GM18502 (cell line): ENCODE data around the gene CAT.

Experiments
- ATAC-seq: cut with Tn5 transposase; IDR thresholded peaks from one replicate; pipeline ENCODE4 v1.9.1; 2021; ENCODE audit warnings: mild to moderate bottlenecking; ENCODE audit not compliant: unreplicated experiment, poor library complexity

Gene CAT

DNA sequence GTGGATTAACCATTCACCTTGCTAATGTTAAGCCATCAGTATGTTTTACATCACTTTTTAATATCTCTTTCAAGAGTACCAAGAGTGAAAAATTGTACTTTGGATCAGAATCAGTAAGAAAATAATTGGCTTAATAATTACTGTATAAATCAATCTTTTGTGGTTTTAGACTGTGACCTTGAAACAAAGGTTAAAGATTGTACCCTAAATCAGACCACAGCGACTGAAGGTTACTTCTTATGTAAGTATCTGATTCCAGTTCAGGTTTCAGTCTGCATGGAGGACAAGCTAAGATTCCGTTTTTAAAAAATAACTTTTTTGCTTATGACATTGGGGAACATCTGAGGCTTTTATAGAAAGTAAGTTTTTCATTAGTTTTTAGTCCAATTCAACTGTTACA, 18.9 kb downstream of the CAT start:
- no peak for ATAC-seq

DNA sequence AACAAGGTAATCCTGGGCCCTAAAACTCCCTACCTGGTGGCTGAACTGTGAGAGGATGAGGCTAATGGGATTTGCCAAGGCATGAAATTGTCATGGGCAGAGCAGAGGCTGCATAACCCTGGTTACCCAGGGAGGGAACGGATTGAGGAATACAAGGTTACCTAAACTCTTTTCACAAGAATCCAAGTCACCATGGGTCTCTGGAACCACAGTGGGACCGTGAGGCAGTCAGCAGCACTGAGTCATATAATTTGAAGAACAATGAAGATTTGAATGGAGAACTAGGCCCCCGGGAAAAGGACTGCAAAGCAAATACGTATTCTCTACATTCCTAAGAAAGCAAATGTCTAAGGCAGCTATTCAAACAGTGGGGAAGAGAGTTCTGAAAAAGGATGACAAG, 19.8 kb downstream of the CAT start:
- ATAC-seq, result no peak

DNA sequence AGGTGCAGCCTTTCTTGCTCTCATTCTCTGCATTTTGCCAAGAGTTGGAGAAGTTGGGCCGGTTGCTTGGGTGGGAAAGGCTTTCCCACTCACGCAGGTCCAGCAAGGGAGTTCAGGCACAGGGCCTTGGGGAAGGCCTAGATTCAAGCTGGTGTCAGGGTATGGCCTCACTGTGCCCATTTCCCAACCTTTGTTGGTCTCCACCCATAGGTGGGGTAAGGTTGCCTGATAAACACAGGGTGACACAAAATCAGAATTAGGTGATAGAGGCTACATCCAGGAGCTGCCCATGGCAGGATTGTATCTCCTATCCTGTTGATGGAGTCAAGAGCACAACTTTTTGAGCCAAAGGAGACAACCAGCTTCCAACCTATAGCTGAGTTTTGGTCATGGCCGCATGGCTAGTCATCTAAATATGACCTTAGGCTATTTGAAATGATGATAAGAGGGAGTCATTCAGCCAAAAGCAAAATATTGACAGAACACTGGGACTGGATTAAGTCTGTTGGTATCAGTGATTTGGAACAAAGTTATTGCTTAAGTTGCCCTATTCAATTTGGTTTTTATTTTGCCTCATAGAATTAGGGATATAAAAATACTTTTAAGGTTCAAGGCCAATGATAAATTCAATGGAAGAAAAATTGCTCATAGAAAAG, 20.9 kb downstream of the CAT start:
- ATAC-seq, result no peak

- no peak for ATAC-seq
Measured at GRCh38 chr11:34460278-34460677, 21.5 kb downstream of the CAT start.

GRCh38 chr11:34461215-34461614, 22.5 kb downstream of the CAT start:
- no peak for ATAC-seq

- no peak for ATAC-seq
Measured at GRCh38 chr11:34464591-34465051, 25.9 kb downstream of the CAT start.

GRCh38 chr11:34466802-34467488, 28.2 kb downstream of the CAT start:
- no peak for ATAC-seq

GRCh38 chr11:34468209-34468841, 29.6 kb downstream of the CAT start:
- ATAC-seq, result no peak

GRCh38 chr11:34473603-34474169, 35.0 kb downstream of the CAT start:
- ATAC-seq, result no peak

DNA sequence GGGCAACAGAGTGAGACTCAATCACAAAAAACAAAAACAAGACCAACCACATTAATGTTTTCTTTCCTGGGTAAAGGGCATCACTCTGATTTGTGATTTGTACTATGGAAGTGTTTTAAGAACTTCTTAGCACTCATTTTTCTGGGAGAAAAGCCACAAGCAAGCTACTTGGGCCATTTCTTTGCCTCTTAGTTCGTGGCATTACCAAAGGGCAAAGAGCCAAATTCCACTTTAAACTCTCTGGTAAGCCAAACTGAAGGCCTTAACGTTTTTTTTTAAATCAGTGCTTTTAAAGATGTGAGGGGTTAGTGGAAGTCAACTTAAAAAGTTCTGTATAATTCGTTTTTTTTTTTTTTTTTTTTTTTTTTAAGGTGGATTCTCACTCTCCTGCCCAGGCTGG, 36.9 kb downstream of the CAT start:
- ATAC-seq, result no peak

DNA sequence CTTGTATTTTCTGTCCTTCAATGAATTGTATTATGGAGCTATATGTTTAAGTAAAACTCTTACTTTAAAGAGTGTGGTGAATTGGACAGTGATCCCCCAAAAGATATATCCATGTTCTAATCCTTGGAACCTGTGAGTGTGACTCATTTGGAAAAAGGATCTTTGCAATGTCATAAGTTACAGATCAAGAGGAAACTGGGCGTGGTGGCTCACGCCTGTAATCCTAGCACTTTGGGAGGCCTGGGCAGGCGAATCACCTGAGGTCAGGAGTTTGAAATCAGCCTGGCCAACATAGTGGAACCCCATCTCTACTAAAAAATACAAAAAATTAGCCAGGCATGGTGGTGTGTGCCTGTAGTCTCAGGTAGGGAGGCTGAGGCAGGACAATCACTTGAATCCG, 38.1 kb downstream of the CAT start:
- ATAC-seq, result no peak

DNA sequence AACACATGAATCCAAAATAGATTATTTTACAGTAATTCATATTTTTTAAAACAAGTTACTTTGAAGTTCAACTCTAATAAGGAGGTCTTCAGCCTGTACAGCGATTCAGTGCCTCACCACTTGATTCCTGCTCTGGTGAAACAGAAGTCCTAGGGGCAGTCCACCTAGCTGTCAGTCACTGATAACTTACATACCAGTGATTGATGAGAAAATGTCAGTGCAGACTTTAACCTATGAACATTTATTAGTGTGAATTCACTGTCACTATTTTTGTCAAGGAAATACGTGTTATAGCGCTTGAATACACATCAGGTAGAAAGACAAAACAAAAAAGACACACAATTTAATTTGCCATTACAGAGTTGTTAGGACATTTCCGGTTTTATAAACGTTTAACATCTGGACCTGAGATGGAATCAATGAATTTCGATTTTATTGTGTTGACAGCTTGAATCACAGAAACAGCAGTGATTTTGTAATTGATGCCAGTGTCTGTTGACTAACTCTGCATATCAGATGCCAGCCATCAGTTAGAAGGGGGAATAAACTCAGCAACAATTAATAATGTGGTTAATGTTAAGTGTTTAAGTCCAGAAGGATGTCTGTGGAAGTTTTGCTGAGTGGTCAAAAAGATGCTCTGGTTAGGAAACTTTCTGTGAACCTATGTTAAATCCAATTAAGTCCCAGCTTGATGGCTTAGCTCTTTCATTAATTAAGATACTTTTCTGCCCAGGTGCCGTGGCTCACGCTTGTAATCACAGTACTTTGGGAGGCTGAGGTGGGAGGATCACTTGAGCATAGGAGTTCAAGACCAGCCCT, 40.3 kb downstream of the CAT start:
- no peak for ATAC-seq

DNA sequence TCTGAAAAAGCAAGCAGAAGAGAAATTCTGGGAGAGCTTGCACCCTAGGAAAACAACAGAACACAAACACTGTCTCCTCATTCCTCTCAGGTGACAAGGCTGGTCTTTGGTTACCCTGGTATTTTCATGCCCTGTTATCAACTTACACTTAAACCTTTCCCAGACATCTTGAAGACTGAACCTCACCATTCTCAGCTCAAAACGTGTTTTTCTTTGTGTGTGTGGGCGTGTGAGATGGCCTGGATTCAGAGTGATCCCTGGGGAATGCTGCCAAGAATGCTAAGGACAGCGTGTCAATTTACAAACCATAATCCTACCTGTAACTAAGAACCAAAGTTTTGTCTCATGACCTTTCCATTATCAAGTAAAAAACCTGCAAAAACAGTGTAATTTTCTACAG, 41.6 kb downstream of the CAT start:
- no peak for ATAC-seq

DNA sequence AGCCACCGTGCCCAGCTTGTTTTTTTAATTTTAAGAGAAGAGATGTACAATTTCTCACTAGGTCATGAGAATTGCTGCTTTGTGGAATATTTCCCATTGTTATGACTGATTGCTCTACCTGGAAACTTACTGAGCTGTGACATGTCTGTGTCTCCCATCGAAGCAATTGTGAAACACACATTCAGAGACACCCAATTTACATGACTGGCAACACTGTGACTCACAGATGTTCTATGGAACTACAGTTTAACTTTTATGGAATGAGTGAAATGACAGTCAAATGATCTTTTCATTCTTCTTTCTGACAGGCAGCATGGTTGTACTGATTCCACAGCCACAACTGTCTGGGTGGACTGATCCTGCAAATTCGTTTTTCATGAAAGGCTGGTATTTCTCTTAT, 42.6 kb downstream of the CAT start:
- ATAC-seq, result no peak

DNA sequence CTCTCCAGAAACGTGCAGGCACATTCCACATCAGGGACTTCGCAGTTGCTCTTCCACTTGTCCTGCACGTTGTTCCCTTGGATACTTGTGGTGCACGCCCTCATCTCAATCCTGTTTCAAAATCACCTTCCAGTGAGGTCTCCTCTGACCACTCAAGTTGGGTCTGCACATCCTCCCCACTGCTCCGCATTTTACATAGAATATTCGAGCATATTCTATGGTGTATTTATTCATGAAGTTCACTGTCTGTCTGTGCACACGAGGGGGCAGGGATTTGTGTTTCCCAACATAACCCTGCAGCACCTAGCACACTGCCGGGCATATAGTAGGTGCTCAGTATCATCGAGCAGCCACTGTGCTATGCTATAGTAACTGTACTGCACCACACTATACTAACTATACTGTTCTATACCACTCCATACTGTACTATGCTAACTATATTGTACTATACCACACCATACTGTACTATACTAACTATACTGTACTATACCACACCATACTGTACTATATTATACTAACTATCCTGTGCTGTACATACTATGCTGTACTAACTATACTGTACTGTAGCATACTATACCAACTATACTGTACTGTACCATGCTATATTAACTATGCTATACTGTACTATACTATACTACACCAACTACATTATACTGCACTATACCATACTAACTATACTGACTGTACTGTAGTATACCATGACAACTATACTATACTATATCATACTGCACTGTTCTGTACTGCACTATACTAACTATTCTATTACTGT, 44.6 kb downstream of the CAT start:
- ATAC-seq, result no peak

DNA sequence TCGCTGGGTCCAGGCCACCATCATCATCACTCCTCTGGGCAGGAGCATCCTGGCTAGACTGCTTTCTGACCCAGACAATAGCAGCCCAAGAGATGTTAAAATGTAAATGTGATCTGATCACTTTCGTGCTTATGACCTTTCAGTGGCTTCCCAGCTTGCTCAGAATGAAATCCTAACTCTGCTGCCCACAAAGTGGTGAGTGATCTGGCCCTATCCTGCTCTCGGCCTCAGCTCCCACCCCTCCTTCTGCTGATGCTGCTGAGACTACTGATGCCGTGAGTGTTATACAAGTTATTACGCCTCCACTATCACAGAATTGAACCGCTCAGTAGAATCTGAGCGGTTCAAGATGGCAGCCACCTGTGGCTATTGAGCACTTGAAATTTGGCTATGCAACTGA, 48.7 kb downstream of the CAT start:
- ATAC-seq, result no peak

- no peak for ATAC-seq
Measured at GRCh38 chr11:34488855-34489557, 50.3 kb downstream of the CAT start.

GRCh38 chr11:34490304-34490703, 51.6 kb downstream of the CAT start:
- no peak for ATAC-seq

- ATAC-seq, result no peak
Measured at GRCh38 chr11:34492806-34493414, 54.2 kb downstream of the CAT start.
